ENCODE data around the gene MYO5A.

Gene MYO5A

GRCh38 chr15:52563501-52564060, 34.9 kb upstream of the MYO5A start:
- no peak for TF ChIP-seq CTCF (IDR thresholded peaks at IDR 0.05)

DNA sequence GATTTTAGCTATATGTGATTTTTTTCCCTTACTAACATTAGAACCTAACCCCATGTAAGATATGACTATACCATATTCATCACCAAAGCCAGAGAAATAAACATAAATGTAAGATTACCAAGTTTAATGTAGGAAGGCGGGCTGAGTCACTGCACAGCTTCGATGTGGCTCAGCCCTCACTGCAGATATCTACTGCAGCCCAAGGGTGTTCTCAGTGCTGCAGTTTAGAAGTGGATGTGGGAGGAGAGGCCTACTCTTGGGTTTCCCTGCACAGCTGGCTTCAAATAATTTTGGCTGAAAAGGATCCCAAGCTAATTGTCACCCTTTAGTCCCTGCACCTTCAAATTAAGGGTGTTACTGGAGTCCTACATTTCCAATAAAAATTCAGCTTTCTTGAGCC, 30.9 kb upstream of the MYO5A start:
- TF ChIP-seq CTCF (IDR thresholded peaks at IDR 0.05) = no peak

GRCh38 chr15:52559022-52559421, 30.3 kb upstream of the MYO5A start:
- no peak for TF ChIP-seq CTCF (IDR thresholded peaks at IDR 0.05)

DNA sequence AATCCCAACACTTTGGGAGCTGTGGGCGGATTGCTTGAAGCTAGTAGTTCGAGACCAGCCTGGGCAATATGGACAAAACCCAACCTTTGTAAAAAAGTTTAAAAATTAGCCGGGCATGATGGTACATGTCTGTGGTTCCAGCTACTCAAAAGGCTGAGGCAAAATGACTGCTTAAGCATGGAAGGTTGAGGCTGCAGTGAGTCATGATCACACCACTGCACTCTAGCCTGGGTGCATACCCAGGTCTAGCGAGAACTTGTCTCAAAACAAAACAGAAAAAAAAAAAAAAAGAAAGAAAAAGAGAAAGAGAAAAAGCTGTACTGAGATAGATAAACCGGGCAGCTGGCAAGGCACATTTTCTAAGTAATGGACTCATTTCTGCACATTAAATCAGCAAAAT, 29.5 kb upstream of the MYO5A start:
- TF ChIP-seq CTCF (IDR thresholded peaks at IDR 0.05) = no peak

DNA sequence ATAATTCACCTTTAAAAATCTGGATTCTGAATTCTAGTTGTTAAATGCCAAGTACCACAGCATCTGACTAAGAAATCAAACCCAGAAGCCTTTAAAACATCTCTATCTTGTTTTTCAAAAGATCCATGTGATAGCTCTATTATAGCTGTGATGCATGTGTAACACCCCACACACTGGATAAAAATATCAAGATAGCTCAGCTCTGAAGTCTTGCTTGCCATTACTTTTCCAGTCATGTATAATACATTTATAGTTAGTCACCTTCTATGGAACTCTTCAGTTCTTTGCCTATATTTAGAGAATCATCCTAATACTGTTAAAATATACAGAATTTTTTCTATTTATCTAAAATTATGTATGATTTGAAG, 28.6 kb upstream of the MYO5A start:
- no peak for TF ChIP-seq CTCF (IDR thresholded peaks at IDR 0.05)

DNA sequence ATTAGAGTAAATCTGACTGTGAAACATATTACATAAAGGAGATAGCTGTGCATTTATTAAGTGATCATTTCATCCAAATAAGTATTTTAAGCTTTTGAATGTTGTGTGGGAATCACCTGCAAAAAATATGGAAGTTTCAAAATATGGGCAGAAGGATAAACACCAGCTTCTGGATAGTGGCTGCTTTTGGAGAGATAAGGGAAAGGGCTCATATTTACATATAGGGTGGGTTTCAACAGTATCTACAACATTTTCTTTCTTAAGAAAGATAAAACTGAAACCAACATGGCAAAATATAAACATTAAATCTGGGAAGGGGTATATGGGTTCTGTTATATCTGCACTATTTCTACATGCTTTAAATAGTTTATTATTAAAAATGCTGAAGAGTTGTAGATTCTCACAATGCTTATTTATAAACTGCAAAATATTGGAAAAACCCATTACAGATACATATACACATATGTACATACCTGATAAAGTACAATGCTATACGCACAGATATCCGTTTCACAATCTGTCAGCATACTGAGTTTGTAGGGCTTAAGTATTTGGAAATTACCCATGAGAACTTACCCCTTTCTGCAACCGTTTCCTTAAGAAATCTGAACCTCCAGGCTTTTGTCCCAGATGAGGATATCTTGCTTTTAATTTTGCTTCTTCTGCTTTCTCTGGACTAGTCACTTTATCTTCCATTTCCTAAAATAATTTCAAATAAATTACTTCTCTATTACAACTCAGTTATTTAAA, 28.0 kb upstream of the MYO5A start:
- TF ChIP-seq CTCF (IDR thresholded peaks at IDR 0.05) = no peak

DNA sequence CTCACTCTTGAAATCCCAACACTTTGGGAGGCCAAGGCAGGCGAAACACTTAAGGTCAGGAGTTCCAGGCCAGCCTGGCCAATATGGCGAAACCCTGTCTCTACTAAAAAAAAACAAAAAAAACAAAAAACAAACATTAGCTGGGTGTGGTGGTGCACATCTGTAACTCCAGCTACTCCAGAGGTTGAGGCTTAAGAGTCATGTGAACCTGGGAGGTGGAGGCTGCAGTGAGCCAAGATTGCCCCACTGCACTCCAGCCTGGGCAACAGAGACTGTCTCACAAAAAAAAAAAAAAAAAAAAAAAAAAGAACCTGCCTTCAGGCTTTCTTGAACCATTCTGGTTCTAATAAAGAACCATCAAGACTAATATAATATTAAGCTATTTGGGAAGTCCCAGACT, 23.6 kb upstream of the MYO5A start:
- no peak for TF ChIP-seq CTCF (IDR thresholded peaks at IDR 0.05)
